ENCODE results near the gene OPN1LW.
A peak's percentile ranks its signal among the peaks of the same experiment; 100 is the strongest.
"Not testable (repeated sequence)": the region's sequence is repeated elsewhere in the genome, so short reads cannot be mapped to it uniquely, and the experiment has no call there.

Gene OPN1LW

DNA sequence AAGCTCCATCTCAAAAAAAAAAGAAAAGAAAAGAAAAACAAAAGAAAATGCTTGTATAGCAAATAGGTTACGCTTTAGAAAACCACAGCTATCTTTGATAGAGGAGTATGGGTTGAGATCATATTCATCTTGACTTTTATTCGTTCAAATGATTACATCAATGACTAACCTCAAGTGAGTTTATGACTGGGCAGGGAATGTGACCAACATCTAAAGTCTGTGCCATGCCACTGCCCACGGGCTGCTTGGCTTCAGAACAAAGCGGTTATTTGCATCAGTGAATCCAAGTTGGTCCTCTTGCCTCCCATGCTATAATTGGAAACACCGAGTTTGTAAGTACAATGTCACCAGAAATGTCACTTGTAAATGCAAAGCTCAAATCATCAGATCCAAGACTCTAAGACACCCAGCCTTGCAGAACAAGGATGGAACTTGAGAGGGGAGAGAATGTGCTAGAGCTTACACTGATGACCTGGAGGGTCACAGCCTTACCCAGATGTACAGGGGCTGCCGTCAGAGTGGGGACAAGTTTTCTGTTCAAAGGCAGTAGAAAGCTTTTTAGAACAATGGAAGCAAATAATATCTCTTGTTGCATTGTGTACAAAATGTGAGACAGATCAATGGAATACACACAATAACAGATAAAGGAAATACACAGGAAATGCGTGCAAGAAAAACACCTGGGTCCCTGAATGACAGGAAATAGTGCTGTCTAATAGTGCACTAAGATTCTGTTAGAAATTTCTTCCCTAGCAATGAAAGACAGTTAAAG, 8.4 kb upstream of the OPN1LW start:
- peak; percentile 30 for DNase-seq (ENCODE audit: low spot score)

DNA sequence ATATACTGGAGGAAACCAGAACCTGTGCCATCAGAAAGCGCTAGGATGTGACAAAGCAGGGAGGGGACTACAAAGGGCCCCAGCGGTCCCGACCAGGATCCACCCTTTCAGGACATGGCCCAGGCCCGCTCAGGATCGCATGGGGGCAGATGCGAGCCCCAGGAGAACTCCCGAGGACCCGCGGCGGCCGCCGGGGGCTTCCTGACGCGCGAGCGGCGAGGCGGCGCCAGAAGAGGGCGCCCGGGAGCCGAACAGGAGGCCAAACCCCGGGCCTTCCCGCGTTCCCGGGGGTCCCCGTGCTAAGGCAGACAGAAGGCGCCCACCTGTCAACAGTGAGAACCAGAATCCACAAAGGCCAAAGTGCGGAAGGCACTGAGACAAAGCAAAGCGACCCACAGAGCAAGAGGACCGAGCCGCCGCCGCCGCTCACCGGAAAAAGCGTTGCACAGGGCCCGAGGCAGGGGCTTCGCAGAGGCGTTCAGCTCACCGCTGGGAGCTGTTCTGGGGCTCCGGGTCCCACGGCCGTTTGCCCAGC, 7.3 kb upstream of the OPN1LW start:
- peak; percentile 49 for DNase-seq (ENCODE audit: low spot score)

DNA sequence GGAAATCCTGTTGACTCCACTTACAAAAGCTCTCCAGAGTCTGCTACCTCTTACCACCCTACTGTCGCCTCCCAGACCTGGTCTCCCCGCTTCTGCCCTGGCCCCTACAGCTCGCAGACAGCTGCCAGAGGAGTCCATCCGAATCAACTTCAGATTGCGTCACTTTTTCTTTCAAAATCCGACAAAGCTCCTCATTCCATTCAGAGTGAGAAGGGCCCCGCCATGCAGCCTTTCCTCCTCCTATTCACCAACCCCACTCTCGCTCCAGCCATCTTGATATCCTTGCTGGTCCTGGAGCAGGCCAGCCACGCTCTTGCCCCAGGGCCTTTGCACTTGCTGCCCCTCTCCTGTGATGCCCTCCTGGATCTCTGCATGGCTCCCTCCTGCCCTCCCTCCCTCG, 5.2 kb upstream of the OPN1LW start:
- DNase-seq (ENCODE audit: low spot score) = no peak

DNA sequence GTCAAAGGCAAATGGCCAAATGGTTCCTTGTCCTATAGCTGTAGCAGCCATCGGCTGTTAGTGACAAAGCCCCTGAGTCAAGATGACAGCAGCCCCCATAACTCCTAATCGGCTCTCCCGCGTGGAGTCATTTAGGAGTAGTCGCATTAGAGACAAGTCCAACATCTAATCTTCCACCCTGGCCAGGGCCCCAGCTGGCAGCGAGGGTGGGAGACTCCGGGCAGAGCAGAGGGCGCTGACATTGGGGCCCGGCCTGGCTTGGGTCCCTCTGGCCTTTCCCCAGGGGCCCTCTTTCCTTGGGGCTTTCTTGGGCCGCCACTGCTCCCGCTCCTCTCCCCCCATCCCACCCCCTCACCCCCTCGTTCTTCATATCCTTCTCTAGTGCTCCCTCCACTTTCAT, 3.8 kb upstream of the OPN1LW start:
- no peak for DNase-seq (ENCODE audit: low spot score)

DNA sequence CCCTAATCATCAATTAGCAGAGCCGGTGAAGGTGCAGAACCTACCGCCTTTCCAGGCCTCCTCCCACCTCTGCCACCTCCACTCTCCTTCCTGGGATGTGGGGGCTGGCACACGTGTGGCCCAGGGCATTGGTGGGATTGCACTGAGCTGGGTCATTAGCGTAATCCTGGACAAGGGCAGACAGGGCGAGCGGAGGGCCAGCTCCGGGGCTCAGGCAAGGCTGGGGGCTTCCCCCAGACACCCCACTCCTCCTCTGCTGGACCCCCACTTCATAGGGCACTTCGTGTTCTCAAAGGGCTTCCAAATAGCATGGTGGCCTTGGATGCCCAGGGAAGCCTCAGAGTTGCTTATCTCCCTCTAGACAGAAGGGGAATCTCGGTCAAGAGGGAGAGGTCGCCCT, 3.3 kb upstream of the OPN1LW start:
- no peak for DNase-seq (ENCODE audit: low spot score)

GRCh38 chrX:154142386-154142785, 1.7 kb upstream of the OPN1LW start:
- no peak for DNase-seq (ENCODE audit: low spot score)

DNA sequence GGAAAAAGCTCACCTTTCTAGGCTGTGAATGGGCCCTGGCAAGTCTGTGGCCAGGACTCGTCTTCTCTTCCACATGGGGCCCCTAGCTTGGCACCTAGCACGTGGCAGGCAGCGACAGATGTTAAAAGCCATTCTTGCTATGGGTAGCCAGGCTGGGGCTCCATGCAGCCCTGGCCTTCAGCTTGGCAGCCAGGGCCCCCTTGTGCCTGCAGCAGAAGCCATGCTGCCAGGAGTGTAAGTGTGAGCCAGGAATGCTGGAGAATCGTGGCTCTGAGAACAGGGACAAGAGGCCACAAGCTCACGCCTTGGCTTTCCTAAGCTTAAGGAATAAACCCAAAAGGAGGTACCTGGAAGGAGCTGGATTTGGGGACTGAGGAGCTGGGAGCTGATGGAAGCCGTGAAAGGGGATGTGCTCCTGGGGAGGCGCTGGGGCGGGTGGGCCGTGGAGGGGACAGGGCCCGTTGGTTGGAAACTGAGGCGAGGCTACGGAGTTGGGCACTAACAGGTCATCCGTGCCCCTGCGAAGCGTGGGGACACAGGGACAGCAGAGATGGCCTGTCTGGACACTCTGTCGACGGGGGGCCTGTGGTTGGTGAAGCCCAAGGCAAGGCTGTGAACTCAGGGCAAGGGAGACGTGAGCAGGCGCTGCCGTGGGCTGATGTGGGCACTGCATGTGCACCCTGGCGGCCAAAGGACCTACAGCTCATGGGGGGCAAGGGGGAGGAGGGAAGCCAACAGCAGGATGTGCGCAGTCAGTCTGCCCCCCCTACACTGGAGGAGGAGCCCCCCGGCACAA, 895 bp upstream of the OPN1LW start:
- no peak for DNase-seq (ENCODE audit: low spot score)

DNA sequence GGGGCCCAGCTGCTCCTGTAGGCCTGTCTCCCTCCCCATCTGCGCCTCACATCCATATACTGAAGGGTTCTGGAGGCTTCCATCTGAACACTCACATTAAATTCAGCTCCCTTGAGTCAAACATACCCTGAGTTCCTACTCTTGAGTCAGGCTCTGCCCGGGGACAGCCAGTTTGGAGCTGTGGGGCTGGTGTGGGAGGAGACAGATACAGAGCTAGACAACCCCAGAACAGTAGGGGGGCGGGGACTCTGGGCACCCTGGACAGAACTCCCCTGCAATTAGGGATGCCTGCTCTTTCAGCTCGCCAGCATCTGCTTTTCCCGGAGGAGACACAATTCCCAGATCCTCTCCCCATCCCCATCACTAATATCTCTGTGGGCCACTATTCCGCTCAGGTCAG, 7.0 kb downstream of the OPN1LW start:
- DNase-seq (ENCODE audit: low spot score) = not testable (repeated sequence)

DNA sequence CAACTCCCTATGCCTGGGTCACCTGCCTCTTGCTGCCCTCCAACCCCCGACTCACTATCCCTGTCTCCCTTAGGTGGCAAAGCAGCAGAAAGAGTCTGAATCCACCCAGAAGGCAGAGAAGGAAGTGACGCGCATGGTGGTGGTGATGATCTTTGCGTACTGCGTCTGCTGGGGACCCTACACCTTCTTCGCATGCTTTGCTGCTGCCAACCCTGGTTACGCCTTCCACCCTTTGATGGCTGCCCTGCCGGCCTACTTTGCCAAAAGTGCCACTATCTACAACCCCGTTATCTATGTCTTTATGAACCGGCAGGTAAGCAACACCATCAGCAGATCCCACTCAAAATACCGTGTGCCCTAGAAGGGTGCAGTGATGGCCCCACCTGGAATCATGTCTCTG, 12.2 kb downstream of the OPN1LW start:
- DNase-seq (ENCODE audit: low spot score) = not testable (repeated sequence)

- not testable (repeated sequence) for DNase-seq (ENCODE audit: low spot score)
Measured at GRCh38 chrX:154157207-154157606, 13.2 kb downstream of the OPN1LW start.

GRCh38 chrX:154159345-154159744, 15.3 kb downstream of the OPN1LW start:
- not testable (repeated sequence) for DNase-seq (ENCODE audit: low spot score)

GRCh38 chrX:154164902-154165301, 20.9 kb downstream of the OPN1LW start:
- DNase-seq (ENCODE audit: low spot score) = not testable (repeated sequence)

- not testable (repeated sequence) for DNase-seq (ENCODE audit: low spot score)
Measured at GRCh38 chrX:154168384-154168783, 24.3 kb downstream of the OPN1LW start.

- not testable (repeated sequence) for DNase-seq (ENCODE audit: low spot score)
Measured at GRCh38 chrX:154172535-154172943, 28.5 kb downstream of the OPN1LW start.

DNA sequence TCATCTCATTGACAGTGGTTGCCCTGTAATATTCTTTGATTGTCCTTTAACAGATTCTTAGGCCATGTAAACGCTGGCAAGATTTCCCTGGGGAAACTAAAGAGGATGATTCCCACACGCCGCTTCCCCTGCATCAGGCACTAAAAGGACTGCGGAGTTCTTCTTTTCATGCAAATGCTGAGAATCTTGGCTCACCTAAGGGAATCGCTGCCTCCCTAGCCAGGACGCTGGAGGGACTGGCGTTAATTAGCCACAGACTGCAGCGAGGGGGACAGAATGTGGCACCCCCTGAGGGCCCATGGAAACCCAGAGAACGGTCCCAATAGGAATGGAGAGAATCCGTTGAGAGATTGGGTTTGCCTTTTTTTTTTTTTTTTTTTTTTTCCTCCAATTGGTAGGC, 30.3 kb downstream of the OPN1LW start:
- not testable (repeated sequence) for DNase-seq (ENCODE audit: low spot score)

- not testable (repeated sequence) for DNase-seq (ENCODE audit: low spot score)
Measured at GRCh38 chrX:154182296-154182695, 38.3 kb downstream of the OPN1LW start, which contains the start of gene OPN1MW. Gene OPN1MW (plus strand): TSS chrX:154182596. CDS start chrX:154182678, 82 bp downstream.

GRCh38 chrX:154183794-154184193, 39.8 kb downstream of the OPN1LW start:
- not testable (repeated sequence) for DNase-seq (ENCODE audit: low spot score)

- DNase-seq (ENCODE audit: low spot score) = not testable (repeated sequence)
Measured at GRCh38 chrX:154192846-154193245, 48.8 kb downstream of the OPN1LW start.

- DNase-seq (ENCODE audit: low spot score) = not testable (repeated sequence)
Measured at GRCh38 chrX:154194316-154194715, 50.3 kb downstream of the OPN1LW start.

- DNase-seq (ENCODE audit: low spot score) = not testable (repeated sequence)
Measured at GRCh38 chrX:154196466-154196865, 52.4 kb downstream of the OPN1LW start.
